HepG2 (cell line): ENCODE measurements around the gene CARD9. TPM values are rescaled to one million over a fixed set of nuclear protein-coding genes. Genes with fewer than 3 reads are reported as not detected.
A peak's percentile ranks its signal among the peaks of the same experiment; 100 is the strongest.

Experiments used
- ATAC-seq: fragments of 200-7000 bp; cut with Tn5 transposase; 3 replicates; pipeline ENCODE4 v1.9.1; 2020; ENCODE audit warnings: mild to moderate bottlenecking, moderate library complexity
- BruUV-seq: library from RNA; stranded (reverse); fragments of 400-500 nt; replicated peaks from 2 replicates; lab custom pipeline; 2021; lab: Mats Ljungman, UMichigan
- CTCF ChIA-PET: fragments of 300-600 bp; formaldehyde crosslinking; extraction: SDS; loops from one replicate; lab custom pipeline; 2021; ENCODE audit warnings: low total read pairs, inconsistent platforms, low intra/inter-chr PET ratio; lab: Yijun Ruan, JAX
- POLR2A ChIA-PET: fragments of 350-600 bp; sonication (Branson Sonifier 250); formaldehyde crosslinking; loops from one replicate; lab custom pipeline; 2020; ENCODE audit warnings: antibody characterized with exemption, inconsistent platforms; lab: Yijun Ruan, JAX
- DNase-seq: peaks from one replicate; pipeline ENCODE4 v3.0.0-alpha.2; 2015; ENCODE audit warnings: low spot score
- FAIRE-seq: peaks from 3 replicates; lab custom pipeline; 2011; peaks lifted over from hg19 to GRCh38; lab: Jason Lieb, UNC
- H2AFZ ChIP-seq: one replicate; pipeline ENCODE4 v1.6.1; 2011; ENCODE audit warnings: low read length, inconsistent platforms
- H3K27ac ChIP-seq: fragments of 300-600 bp; 3 replicates; pipeline ENCODE4 v1.8.0; 2011; ENCODE audit warnings: mixed run types, mild to moderate bottlenecking, mixed read lengths, low read length, inconsistent platforms; ENCODE audit not compliant: insufficient read depth; ENCODE audit errors: extremely low read length
- H3K27me3 ChIP-seq, 2 experiments: fragments of 200-600 bp in 1 of 2; 2 replicates in 1 of 2; 3 replicates in 1 of 2; pipeline versions ENCODE4 v1.6.0 to v1.8.0; 2011; ENCODE audit warnings: low read length in 2 of 2, mild to moderate bottlenecking in 2 of 2, moderate library complexity in 2 of 2, inconsistent platforms in 1 of 2; ENCODE audit not compliant: insufficient read depth in 2 of 2, control insufficient read depth in 1 of 2
- H3K36me3 ChIP-seq, 2 experiments: fragments of 200-600 bp in 1 of 2; replicated peaks in 1 of 2; 2 replicates in 1 of 2; 3 replicates in 1 of 2; pipeline versions ENCODE4 v1.5.1 to v1.8.0; 2011; ENCODE audit warnings: low read length in 2 of 2, inconsistent platforms in 1 of 2; ENCODE audit not compliant: insufficient read depth in 2 of 2, control insufficient read depth in 1 of 2
- H3K4me1 ChIP-seq: 2 replicates; pipeline ENCODE4 v1.5.1; 2012; ENCODE audit warnings: low read length, inconsistent platforms; ENCODE audit not compliant: insufficient read depth
- H3K4me2 ChIP-seq: 2 replicates; pipeline ENCODE4 v1.6.0; 2011; ENCODE audit warnings: low read depth, low read length, inconsistent platforms
- H3K4me3 ChIP-seq, 3 experiments: fragments of 200-600 bp in 1 of 3; sonication (generic), shearing (Covaris generic) in 1 of 3; replicated peaks in 1 of 3; 2 replicates each; pipeline ENCODE4 v1.5.1; 2011 to 2016; ENCODE audit warnings: low read length in 3 of 3, inconsistent platforms in 2 of 3, low read depth in 2 of 3, mild to moderate bottlenecking in 2 of 3, control low read depth in 1 of 3, mixed read lengths in 1 of 3; ENCODE audit not compliant: insufficient read depth in 1 of 3
- H3K79me2 ChIP-seq: one replicate; pipeline ENCODE4 v1.6.1; 2011; ENCODE audit warnings: low read length, inconsistent platforms; ENCODE audit not compliant: insufficient read depth
- H3K9ac ChIP-seq: 2 replicates; pipeline ENCODE4 v1.6.0; 2011; ENCODE audit warnings: mild to moderate bottlenecking, low read depth, low read length, inconsistent platforms; ENCODE audit not compliant: insufficient read depth
- H3K9me3 ChIP-seq: 2 replicates; pipeline ENCODE4 v1.5.1; 2012; ENCODE audit warnings: mild to moderate bottlenecking, low read length
- H4K20me1 ChIP-seq: 2 replicates; pipeline ENCODE4 v1.6.0; 2011; ENCODE audit warnings: inconsistent platforms, mild to moderate bottlenecking, low read length, moderate library complexity; ENCODE audit not compliant: insufficient read depth
- LBX2 ChIP-seq: sonication (generic); formaldehyde crosslinking; IDR thresholded peaks from 2 replicates; pipeline ENCODE4 v1.5.0; 2020; ENCODE audit warnings: missing genetic modification reagents, mild to moderate bottlenecking, borderline replicate concordance
- PRMT3 ChIP-seq: sonication (generic); formaldehyde crosslinking; IDR thresholded peaks from 2 replicates; pipeline ENCODE4 v1.8.1; 2022; ENCODE audit warnings: low read depth, mild to moderate bottlenecking, moderate library complexity, missing genetic modification reagents, borderline replicate concordance
- THAP9 ChIP-seq: sonication (generic); formaldehyde crosslinking; IDR thresholded peaks from 2 replicates; pipeline ENCODE4; 2020; ENCODE audit warnings: missing genetic modification reagents, mild to moderate bottlenecking, borderline replicate concordance
- ZBTB4 ChIP-seq: sonication (generic); formaldehyde crosslinking; IDR thresholded peaks from 2 replicates; pipeline ENCODE4 v1.4.0; 2020; ENCODE audit warnings: missing genetic modification reagents, mild to moderate bottlenecking, borderline replicate concordance
- ZNF281 ChIP-seq: sonication (generic); formaldehyde crosslinking; IDR thresholded peaks from 2 replicates; pipeline ENCODE4 v1.4.0; 2020; ENCODE audit warnings: missing genetic modification reagents, borderline replicate concordance
- ZNF552 ChIP-seq: sonication (generic); formaldehyde crosslinking; IDR thresholded peaks from 2 replicates; pipeline ENCODE4 v1.9.0; 2022; ENCODE audit warnings: missing genetic modification reagents, mild to moderate bottlenecking, borderline replicate concordance
- WGBS: methylation state at CpG from one replicate; pipeline ENCODE4 v1.1.6; 2017; ENCODE audit warnings: low lambda C conversion rate; 5-methylcytosine and 5-hydroxymethylcytosine counted together
- in situ Hi-C: cut with HindIII; loops from 2 replicates; pipeline ENCODE4 v1.10.0; 2017; ENCODE audit warnings: low pct_unique_long_range_greater_than_20kb; ENCODE audit not compliant: extremely low pct_ligation_motif_present
- intact Hi-C: fragments of 100-400 bp; cut with micrococcal nuclease; formaldehyde crosslinking; loops from one replicate; pipeline ENCODE4 v1.10.0; 2022; ENCODE audit not compliant: unreplicated experiment
- polyA plus RNA-seq, 8 experiments: library from polyadenylated mRNA; depleted of rRNA in 3 of 8; stranded (reverse) in 7 of 8; unstranded in 1 of 8; fragments of >200 nt; fragmentation: Illumina TruSeq in 4 of 8; extraction: Trizol in 4 of 8; gene quantifications; 2 replicates each; pipeline versions ENCODE4 v1.2.1 to v1.2.3, GENCODE V29; 2011 to 2016; ENCODE audit warnings: low read depth in 4 of 8, missing spikeins in 1 of 8, mixed read lengths in 1 of 8; ENCODE audit not compliant: insufficient read depth in 1 of 8
- total RNA-seq, 5 experiments: library from RNA; depleted of rRNA; stranded (reverse); fragments of >200 nt; fragmentation: Illumina TruSeq; extraction: Trizol; gene quantifications; 2 replicates each; pipeline ENCODE4 v1.2.3, GENCODE V29; 2016; ENCODE audit warnings: low read depth in 1 of 5

CARD9 gene
- total and polyA plus RNA-seq, 2 of the 13 experiments (the other 11 are each of a cell fraction or from before 2014, with no cell fraction given), result 3.3 to 7.4 TPM

GRCh38 chr9:136317695-136318094 lies 55.8 kb downstream of the CARD9 start:
- WGBS, result 59% methylated on average over 10 of the region's 16 CpGs
- Histone ChIP-seq H3K4me2 (no peak overlapping the region), H3K4me3 (no peak overlapping the region), H3K36me3 (no peaks in the 10 kb centered on the region), H3K27me3 (peaks cover 4 to 14% of the 10 kb centered on the region in 2 experiments; a peak in 4 of 5 replicates), H2AFZ (no peak overlapping the region), H3K4me1 (peaks cover 21% of the 10 kb centered on the region), H3K27ac (no peak overlapping the region), H4K20me1 (no peaks in the 10 kb centered on the region), H3K9ac (no peak overlapping the region), H3K9me3 (peaks cover 16% of the 10 kb centered on the region), H3K79me2 (no peaks in the 10 kb centered on the region)
- DNase-seq (no peak), ATAC-seq (no peak), FAIRE-seq (no peak)
- no TSS peak for BruUV-seq
- in situ Hi-C loops, result no loop called here
- POLR2A ChIA-PET, result no interaction called here
- CTCF ChIA-PET, result no interaction called here
- TF ChIP-seq ZBTB4 (CRISPR knock-in tag) (no peak), PRMT3 (no peak), ZNF281 (CRISPR knock-in tag) (no peak), THAP9 (CRISPR knock-in tag) (peak; percentile 73; the same call in 1 of the 2 replicates), LBX2 (CRISPR knock-in tag) (no peak), ZNF552 (CRISPR knock-in tag) (no peak)
- intact Hi-C loops, result no loop called here
